Activated naive CD4-positive, alpha-beta T cell treated with anti-CD3 and anti-CD28 coated beads, Interleukin-2, amount 50 U/mL, for 24 hours (primary cell): ENCODE data around the gene ARID1B.

Experiments used
- H3K27ac Mint-ChIP-seq: one replicate; pipeline ENCODE4 v1.8.0; 2021; ENCODE audit warnings: mild to moderate bottlenecking, mixed read lengths
- H3K27me3 Mint-ChIP-seq: one replicate; pipeline ENCODE4 v1.8.0; 2021; ENCODE audit warnings: mixed read lengths
- H3K36me3 Mint-ChIP-seq: one replicate; pipeline ENCODE4 v1.8.0; 2021; ENCODE audit warnings: mixed read lengths
- H3K4me1 Mint-ChIP-seq: one replicate; pipeline ENCODE4 v1.8.0; 2021; ENCODE audit warnings: mixed read lengths
- H3K4me3 Mint-ChIP-seq: one replicate; pipeline ENCODE4 v1.8.0; 2021; ENCODE audit warnings: mild to moderate bottlenecking, mixed read lengths
- H3K9me3 Mint-ChIP-seq: one replicate; pipeline ENCODE4 v1.8.0; 2021; ENCODE audit warnings: mixed read lengths

Gene ARID1B

GRCh38 chr6:156880913-156881312, 103.7 kb downstream of the ARID1B start:
- Mint-ChIP-seq H3K4me3 (no peak overlapping the region), H3K4me1 (peaks cover 86% of the 10 kb centered on the region), H3K27me3 (no peaks in the 10 kb centered on the region), H3K9me3 (no peaks in the 10 kb centered on the region), H3K27ac (no peak overlapping the region), H3K36me3 (peaks cover 5% of the 10 kb centered on the region)

DNA sequence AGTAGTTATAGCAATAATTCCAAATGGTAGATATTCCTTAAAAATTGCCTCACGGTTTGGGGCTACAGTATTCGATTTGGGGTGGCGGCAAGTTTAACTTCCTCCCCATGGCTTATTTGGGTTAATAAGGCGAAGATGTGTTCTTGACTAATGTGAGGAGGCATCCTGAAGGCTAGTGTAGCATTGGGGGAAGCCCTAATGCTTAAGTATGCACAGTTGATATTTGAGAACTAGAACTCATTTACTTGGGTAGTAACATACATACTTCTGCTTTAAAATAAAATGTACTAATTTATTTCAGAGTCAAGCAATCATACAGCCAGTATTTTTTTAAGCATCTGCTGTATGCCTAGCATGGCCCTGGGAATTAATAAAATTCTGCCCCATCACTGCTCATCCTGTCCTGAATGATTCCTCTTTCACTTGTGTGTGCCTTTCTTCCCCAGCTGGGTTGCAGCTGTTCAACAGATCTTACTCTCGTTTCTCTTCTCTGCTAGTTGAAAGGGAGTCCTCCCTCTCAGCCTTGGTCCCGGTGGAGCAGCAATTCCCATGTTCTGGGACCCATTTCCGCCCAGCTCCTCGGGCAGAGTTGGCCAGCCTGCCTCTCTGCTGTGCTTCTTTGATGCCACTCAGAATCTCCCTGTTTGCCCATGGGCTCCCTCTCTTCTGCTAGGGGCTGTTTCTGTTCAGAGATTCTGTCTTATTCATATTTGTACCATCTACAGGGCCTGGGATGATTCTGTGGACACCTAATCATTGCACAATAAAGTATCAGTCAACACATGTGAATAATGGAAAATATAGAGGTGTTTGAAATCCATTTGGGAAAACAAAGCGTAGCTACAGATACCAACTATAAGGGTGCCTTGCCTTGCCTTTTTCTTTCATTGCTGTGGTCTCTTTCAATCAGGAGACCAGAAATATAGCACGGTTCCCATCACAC, 104.8 kb downstream of the ARID1B start:
- Mint-ChIP-seq H3K4me3 (no peak overlapping the region), H3K9me3 (no peaks in the 10 kb centered on the region), H3K27me3 (no peaks in the 10 kb centered on the region), H3K27ac (peak overlapping the region; percentile 44), H3K4me1 (peaks cover 89% of the 10 kb centered on the region), H3K36me3 (peaks cover 5% of the 10 kb centered on the region)

DNA sequence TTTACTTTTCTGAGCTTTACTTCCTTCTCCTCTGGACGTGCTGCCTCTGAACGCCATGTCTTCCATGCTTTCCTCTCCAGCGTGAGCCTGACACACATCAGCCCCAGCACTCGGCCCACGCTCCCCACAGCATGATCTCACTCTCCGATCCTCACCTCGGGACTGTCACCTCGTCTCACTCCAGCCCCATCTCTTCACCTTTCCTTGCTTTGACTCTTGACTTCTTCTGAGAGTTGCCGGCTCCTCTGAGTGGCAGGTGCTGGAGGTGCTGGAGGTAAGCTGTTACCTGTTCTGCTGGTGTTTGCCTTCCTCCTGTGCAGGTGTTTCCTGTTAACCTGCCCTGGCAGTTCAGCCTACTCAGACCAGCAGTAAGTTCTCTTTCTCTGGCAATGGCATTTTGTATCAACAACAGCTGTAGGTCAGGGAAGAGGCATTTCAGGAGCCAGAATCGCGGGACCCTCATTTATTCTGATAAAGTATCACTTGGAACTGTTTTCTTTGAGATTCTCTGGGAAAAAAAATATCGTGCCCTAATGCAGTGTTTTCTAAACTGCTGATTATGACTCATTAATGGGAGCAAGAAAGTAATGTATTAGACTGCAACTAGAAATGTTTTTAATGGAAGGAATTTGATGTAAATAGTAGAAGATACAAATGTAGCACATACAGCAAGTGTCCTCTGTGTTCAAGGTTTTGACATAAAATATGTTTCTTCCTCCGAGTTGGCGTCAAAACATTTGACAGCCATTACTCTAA, 106.5 kb downstream of the ARID1B start:
- Mint-ChIP-seq H3K4me3 (peak overlapping the region; percentile 30), H3K27ac (peak overlapping the region; percentile 38), H3K9me3 (no peaks in the 10 kb centered on the region), H3K36me3 (peaks cover 3% of the 10 kb centered on the region), H3K27me3 (no peaks in the 10 kb centered on the region), H3K4me1 (peaks cover 91% of the 10 kb centered on the region)

DNA sequence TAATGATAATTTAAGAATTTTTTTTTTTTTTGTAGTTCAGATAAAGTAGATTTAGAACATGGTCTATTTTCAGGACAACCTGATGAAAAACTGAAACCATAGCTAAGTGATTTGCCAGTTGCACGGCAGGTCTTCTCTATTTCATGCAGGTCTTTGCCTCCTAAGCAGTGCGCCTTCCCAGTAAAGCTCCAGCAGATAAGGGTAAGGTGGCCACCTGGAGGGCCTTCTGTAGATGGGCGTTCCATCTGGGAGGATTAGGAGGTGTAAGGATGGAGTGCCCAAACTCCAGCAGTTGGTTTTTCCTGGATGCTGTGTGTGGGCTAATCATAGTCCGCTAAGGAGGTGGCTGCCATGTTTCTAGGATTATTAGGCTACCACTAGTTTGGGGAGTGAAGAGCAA, 107.1 kb downstream of the ARID1B start:
- no peak overlapping the region for H3K4me3 Mint-ChIP-seq
- H3K4me1 Mint-ChIP-seq: peaks cover 88% of the 10 kb centered on the region
- no peaks in the 10 kb centered on the region for H3K9me3 Mint-ChIP-seq
- H3K27me3 Mint-ChIP-seq: no peaks in the 10 kb centered on the region
- H3K27ac Mint-ChIP-seq: no peak overlapping the region
- peaks cover 3% of the 10 kb centered on the region for H3K36me3 Mint-ChIP-seq

GRCh38 chr6:156885562-156885961, 108.4 kb downstream of the ARID1B start:
- peaks cover 3% of the 10 kb centered on the region for H3K36me3 Mint-ChIP-seq
- no peak overlapping the region for H3K4me3 Mint-ChIP-seq
- H3K4me1 Mint-ChIP-seq: peaks cover 85% of the 10 kb centered on the region
- no peak overlapping the region for H3K27ac Mint-ChIP-seq
- no peaks in the 10 kb centered on the region for H3K27me3 Mint-ChIP-seq
- H3K9me3 Mint-ChIP-seq: no peaks in the 10 kb centered on the region

DNA sequence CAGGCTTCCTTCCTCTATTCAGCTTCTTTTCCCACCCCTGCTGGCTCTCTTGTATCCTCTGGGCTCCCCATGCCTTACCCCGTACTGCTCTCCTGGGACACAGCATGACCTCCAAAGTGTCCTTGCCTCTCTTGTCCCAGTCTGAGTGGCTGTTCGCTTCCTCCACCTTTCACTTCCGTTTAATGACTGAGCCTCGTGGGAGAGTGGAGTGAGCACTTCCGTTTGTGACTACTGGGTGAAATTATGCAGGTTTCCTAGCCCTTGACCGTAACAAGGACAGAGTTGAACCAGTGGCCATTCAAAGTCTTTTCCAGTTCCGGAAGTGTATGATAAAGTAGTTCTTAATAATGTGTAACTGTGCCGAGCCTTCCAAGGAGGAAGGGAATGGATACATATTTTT, 109.2 kb downstream of the ARID1B start:
- Mint-ChIP-seq H3K9me3 (no peaks in the 10 kb centered on the region), H3K27me3 (no peaks in the 10 kb centered on the region), H3K4me1 (peaks cover 86% of the 10 kb centered on the region), H3K27ac (no peak overlapping the region), H3K36me3 (peaks cover 3% of the 10 kb centered on the region), H3K4me3 (no peak overlapping the region)

GRCh38 chr6:156887623-156888269, 110.6 kb downstream of the ARID1B start:
- Mint-ChIP-seq H3K9me3 (no peaks in the 10 kb centered on the region), H3K27ac (no peak overlapping the region), H3K36me3 (peaks cover 3% of the 10 kb centered on the region), H3K27me3 (no peaks in the 10 kb centered on the region), H3K4me1 (peaks cover 82% of the 10 kb centered on the region), H3K4me3 (no peak overlapping the region)

DNA sequence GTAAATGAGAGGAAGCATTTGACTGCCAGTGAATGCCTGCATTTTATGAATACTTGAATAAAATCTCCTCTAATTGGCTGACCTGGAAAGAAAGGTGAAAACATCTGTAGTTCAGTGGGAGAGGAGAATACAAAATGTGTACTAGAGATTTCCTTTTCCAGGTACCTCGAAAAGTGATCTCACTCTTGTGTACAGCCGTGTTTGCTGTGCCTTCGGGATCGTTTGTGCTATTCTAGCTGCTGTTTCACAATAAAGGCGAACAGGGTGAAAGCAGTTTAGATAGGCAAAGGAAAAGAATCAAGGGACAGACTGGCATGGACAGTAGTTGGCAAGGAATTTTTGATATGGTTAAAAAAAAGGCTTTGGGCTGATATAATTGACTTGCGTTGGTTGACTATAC, 112.3 kb downstream of the ARID1B start:
- no peaks in the 10 kb centered on the region for H3K9me3 Mint-ChIP-seq
- H3K27ac Mint-ChIP-seq: peak overlapping the region; percentile 41
- peaks cover 3% of the 10 kb centered on the region for H3K36me3 Mint-ChIP-seq
- H3K27me3 Mint-ChIP-seq: no peaks in the 10 kb centered on the region
- H3K4me3 Mint-ChIP-seq: no peak overlapping the region
- peaks cover 81% of the 10 kb centered on the region for H3K4me1 Mint-ChIP-seq

DNA sequence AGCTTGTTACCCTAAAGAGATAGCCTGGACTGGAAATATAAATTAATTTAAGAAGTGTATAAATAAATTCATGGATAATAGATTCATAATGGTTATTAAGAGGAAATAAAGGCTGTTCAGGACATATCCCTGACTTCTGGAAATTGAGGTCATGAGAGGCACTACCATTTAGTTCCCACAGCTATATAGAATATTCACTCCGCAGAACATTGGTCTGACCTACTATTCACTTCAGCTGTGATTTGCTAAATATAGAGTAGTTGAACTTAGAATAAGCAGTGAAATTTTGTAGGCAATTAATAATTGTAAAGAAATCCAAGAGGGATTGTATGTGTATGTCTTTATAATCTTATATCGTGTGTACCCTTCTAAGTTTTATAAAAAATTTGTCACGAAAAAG, 112.8 kb downstream of the ARID1B start:
- Mint-ChIP-seq H3K36me3 (peaks cover 3% of the 10 kb centered on the region), H3K4me1 (peaks cover 80% of the 10 kb centered on the region), H3K27me3 (no peaks in the 10 kb centered on the region), H3K4me3 (no peak overlapping the region), H3K9me3 (no peaks in the 10 kb centered on the region), H3K27ac (peak overlapping the region; percentile 41)

DNA sequence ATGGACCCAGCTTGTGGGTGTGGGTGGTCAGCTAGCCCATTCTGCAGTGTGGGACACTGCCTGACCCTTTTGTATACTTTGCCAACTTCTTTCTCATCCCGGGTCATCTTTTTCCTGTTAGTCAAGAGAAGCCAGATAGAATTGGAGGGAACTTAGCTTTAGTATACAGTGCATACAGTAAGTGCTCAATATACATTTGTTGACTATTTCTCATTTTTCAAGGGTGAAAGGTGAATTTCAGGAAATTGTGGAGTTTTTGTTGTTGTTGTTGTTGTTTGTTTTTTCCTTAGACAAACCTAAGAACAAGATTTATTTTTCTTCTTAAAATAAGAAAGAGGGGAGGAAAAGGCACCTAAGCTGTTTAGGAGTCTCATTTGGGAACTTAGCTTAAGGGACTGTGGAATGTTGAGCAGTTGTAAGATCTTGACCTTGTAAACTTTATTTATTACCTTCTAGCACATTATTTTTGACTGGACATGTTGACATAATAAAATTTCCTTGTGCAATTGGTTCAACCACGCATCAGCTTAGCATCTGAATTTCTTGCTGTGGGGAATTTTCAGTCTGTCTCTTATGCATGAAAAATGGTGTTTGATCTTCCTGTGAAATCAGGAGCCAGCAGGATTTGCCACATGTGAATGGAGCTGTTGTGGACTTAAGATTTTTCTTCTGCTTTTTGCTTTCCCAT, 113.6 kb downstream of the ARID1B start:
- Mint-ChIP-seq H3K27me3 (no peaks in the 10 kb centered on the region), H3K9me3 (no peaks in the 10 kb centered on the region), H3K4me3 (no peak overlapping the region), H3K36me3 (peaks cover 3% of the 10 kb centered on the region), H3K4me1 (peaks cover 79% of the 10 kb centered on the region), H3K27ac (no peak overlapping the region)

DNA sequence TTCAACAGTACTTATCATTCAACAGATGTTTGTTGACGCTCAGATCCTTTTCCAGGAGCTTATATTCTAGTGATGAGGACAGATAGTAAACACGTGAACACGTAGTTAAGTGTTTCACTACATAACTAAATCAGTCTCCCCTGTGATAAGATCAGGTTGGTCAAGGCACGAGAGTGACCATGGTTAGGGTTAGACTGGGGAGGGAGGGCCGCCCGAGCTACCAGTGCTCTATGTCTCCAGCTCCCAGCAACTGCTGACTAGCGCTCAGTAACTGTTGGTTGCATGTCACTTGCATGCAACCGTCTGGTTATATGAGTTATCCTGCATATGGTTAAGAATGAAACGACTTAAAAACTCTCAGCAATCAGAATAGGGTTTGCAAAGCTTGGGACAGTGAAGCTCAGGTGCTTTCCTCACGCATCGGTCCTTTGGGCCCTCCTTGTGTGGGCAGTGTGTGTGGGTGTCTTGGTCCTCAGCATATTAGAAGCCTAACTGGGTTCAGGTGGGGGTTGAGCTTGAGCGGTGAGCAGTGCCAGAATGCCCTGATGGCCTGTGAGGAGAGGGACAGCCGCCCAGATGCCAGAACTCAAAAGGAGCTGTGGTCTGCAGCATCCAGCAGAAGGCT, 120.8 kb downstream of the ARID1B start:
- H3K4me3 Mint-ChIP-seq: no peak overlapping the region
- H3K9me3 Mint-ChIP-seq: no peaks in the 10 kb centered on the region
- H3K27me3 Mint-ChIP-seq: no peaks in the 10 kb centered on the region
- H3K4me1 Mint-ChIP-seq: peaks cover 74% of the 10 kb centered on the region
- H3K36me3 Mint-ChIP-seq: peaks cover 7% of the 10 kb centered on the region
- peak overlapping the region; percentile 82 for H3K27ac Mint-ChIP-seq

DNA sequence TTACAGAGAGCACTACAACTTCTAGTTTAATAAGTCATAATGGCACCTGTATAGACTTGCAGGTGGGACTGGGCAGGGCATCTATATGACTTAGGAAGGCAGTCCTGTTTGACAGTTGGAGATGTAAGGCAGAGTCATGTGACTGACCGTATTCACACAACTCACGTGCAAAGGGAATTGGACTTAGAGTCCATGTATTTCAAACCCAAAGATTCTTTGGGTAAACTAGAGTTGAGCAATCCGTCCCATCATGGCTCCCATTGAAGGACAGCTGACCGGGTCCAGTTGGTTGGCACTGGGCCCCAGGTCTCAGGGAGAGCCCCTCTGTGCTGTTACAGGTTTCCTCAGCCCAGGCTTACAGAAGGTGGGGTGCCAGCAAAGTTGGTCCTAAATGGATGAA, 121.9 kb downstream of the ARID1B start:
- Mint-ChIP-seq H3K27me3 (no peaks in the 10 kb centered on the region), H3K4me1 (peaks cover 73% of the 10 kb centered on the region), H3K36me3 (peaks cover 9% of the 10 kb centered on the region), H3K27ac (no peak overlapping the region), H3K9me3 (no peaks in the 10 kb centered on the region), H3K4me3 (no peak overlapping the region)

- H3K4me1 Mint-ChIP-seq: peaks cover 71% of the 10 kb centered on the region
- H3K27me3 Mint-ChIP-seq: no peaks in the 10 kb centered on the region
- H3K4me3 Mint-ChIP-seq: no peak overlapping the region
- H3K36me3 Mint-ChIP-seq: peaks cover 10% of the 10 kb centered on the region
- H3K27ac Mint-ChIP-seq: peak overlapping the region; percentile 9
- no peaks in the 10 kb centered on the region for H3K9me3 Mint-ChIP-seq
Measured at GRCh38 chr6:156899532-156900135, 122.5 kb downstream of the ARID1B start.

GRCh38 chr6:156900292-156900691, 123.1 kb downstream of the ARID1B start:
- Mint-ChIP-seq H3K27me3 (no peaks in the 10 kb centered on the region), H3K36me3 (peaks cover 10% of the 10 kb centered on the region), H3K9me3 (no peaks in the 10 kb centered on the region), H3K27ac (no peak overlapping the region), H3K4me3 (no peak overlapping the region), H3K4me1 (peaks cover 66% of the 10 kb centered on the region)
